Measurements from ENCODE around the gene PTGES3L.

The PTGES3L gene

GRCh38 chr17:43018008-43018853 lies 38.4 kb upstream of the PTGES3L start:
- TF ChIP-seq CTCF (IDR thresholded peaks at IDR 0.05; ENCODE audit: insufficient read depth, low read depth, low read length, missing control alignments) = no peak
- H3K4me3 ChIP-seq (ENCODE audit: low read depth, low read length) = no peak overlapping the region
- peak; percentile 56 for DNase-seq (ENCODE audit: low read depth)

GRCh38 chr17:43016216-43016615 lies 36.3 kb upstream of the PTGES3L start:
- no peak for TF ChIP-seq CTCF (IDR thresholded peaks at IDR 0.05; ENCODE audit: insufficient read depth, low read depth, low read length, missing control alignments)
- DNase-seq (ENCODE audit: low read depth) = no peak
- H3K4me3 ChIP-seq (ENCODE audit: low read depth, low read length) = no peak overlapping the region

GRCh38 chr17:43015579-43015978 lies 35.7 kb upstream of the PTGES3L start:
- H3K4me3 ChIP-seq (ENCODE audit: low read depth, low read length) = no peak overlapping the region
- no peak for DNase-seq (ENCODE audit: low read depth)
- TF ChIP-seq CTCF (IDR thresholded peaks at IDR 0.05; ENCODE audit: insufficient read depth, low read depth, low read length, missing control alignments) = no peak

- no peak overlapping the region for H3K4me3 ChIP-seq (ENCODE audit: low read depth, low read length)
- no peak for TF ChIP-seq CTCF (IDR thresholded peaks at IDR 0.05; ENCODE audit: insufficient read depth, low read depth, low read length, missing control alignments)
- DNase-seq (ENCODE audit: low read depth) = no peak
Measured at GRCh38 chr17:43014649-43015542, 35.0 kb upstream of the PTGES3L start.

GRCh38 chr17:43014020-43014648 lies 34.3 kb upstream of the PTGES3L start:
- no peak overlapping the region for H3K4me3 ChIP-seq (ENCODE audit: low read depth, low read length)
- DNase-seq (ENCODE audit: low read depth) = no peak
- no peak for TF ChIP-seq CTCF (IDR thresholded peaks at IDR 0.05; ENCODE audit: insufficient read depth, low read depth, low read length, missing control alignments)

- H3K4me3 ChIP-seq (ENCODE audit: low read depth, low read length) = no peak overlapping the region
- no peak for DNase-seq (ENCODE audit: low read depth)
- TF ChIP-seq CTCF (IDR thresholded peaks at IDR 0.05; ENCODE audit: insufficient read depth, low read depth, low read length, missing control alignments) = no peak
Measured at GRCh38 chr17:43013296-43013695, 33.4 kb upstream of the PTGES3L start.

All from GM12865 (cell line).